Glutamatergic neuron (in vitro differentiated cells): ENCODE results near the gene NCAPH2. TPM values are rescaled to one million over a fixed set of nuclear protein-coding genes. Genes with fewer than 3 reads are reported as not detected.

Experiments used
- DNase-seq: peaks from one replicate; pipeline ENCODE4 v3.0.0; 2022
- H3K27ac Mint-ChIP-seq: one replicate; pipeline ENCODE4 v1.8.0; 2020; ENCODE audit warnings: mild to moderate bottlenecking, mixed read lengths, inconsistent platforms; ENCODE audit not compliant: unreplicated experiment
- H3K27me3 Mint-ChIP-seq: one replicate; pipeline ENCODE4 v1.8.0; 2020; ENCODE audit warnings: mild to moderate bottlenecking, moderate library complexity, mixed read lengths, inconsistent platforms; ENCODE audit not compliant: unreplicated experiment
- H3K36me3 Mint-ChIP-seq: one replicate; pipeline ENCODE4 v1.8.0; 2020; ENCODE audit warnings: mild to moderate bottlenecking, mixed read lengths, inconsistent platforms; ENCODE audit not compliant: unreplicated experiment
- H3K4me1 Mint-ChIP-seq: one replicate; pipeline ENCODE4 v1.8.0; 2020; ENCODE audit warnings: mild to moderate bottlenecking, low read depth, mixed read lengths, inconsistent platforms; ENCODE audit not compliant: unreplicated experiment
- H3K4me3 Mint-ChIP-seq: one replicate; pipeline ENCODE4 v1.8.0; 2020; ENCODE audit warnings: mild to moderate bottlenecking, mixed read lengths, inconsistent platforms; ENCODE audit not compliant: unreplicated experiment
- H3K9me3 Mint-ChIP-seq: one replicate; pipeline ENCODE4 v1.8.0; 2020; ENCODE audit warnings: mild to moderate bottlenecking, moderate library complexity, mixed read lengths, inconsistent platforms; ENCODE audit not compliant: unreplicated experiment
- CTCF ChIP-seq: fragments of 200-600 bp; sonication (generic); IDR thresholded peaks from one replicate; pipeline ENCODE4 v1.5.0; 2021; ENCODE audit not compliant: partially characterized antibody, unreplicated experiment
- total RNA-seq: library from RNA; stranded (reverse); fragmentation: NEBNext Ultra II Directional; extraction: Animal tissue kit (Norgen Biotek cat#: 25700); gene quantifications from one replicate; pipeline ENCODE4 v1.2.1, GENCODE V29; 2021; ENCODE audit not compliant: unreplicated experiment

The NCAPH2 gene
- total RNA-seq, 1 donor from 2014 or later, result 52.9 TPM

- Mint-ChIP-seq H3K36me3 (no peaks in the 10 kb centered on the region), H3K4me3 (no peak overlapping the region), H3K27me3 (no peaks in the 10 kb centered on the region), H3K9me3 (peaks cover 2% of the 10 kb centered on the region), H3K27ac (no peak overlapping the region), H3K4me1 (no peaks in the 10 kb centered on the region)
- no peak for DNase-seq
- no peak for TF ChIP-seq CTCF
Measured at GRCh38 chr22:50500452-50500851, 7.6 kb upstream of the NCAPH2 start.

DNA sequence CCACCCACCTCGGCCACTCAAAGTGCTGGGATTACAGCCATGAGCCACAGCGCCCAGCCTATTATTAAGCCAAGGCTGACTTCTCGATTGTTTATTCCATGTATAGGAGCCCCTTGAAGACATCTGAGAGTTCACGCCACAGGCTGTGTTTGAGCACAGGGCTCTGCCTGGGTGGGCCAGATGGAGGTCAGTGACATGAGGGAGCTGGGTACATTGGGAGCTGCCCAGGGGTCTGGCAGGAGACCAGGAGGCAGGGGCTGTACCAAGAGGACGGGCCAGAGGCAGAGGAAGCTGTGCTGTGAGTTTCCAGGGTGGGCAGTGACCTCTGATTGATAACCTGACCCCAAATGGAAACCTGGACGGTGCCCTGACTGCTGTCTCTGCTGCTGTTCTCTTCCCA lies 5.9 kb upstream of the NCAPH2 start:
- Mint-ChIP-seq H3K27me3 (peaks cover 1% of the 10 kb centered on the region), H3K4me1 (no peaks in the 10 kb centered on the region), H3K36me3 (no peaks in the 10 kb centered on the region), H3K27ac (no peak overlapping the region), H3K4me3 (no peak overlapping the region), H3K9me3 (peaks cover 4% of the 10 kb centered on the region)
- TF ChIP-seq CTCF, result no peak
- peak; percentile 13 for DNase-seq

DNA sequence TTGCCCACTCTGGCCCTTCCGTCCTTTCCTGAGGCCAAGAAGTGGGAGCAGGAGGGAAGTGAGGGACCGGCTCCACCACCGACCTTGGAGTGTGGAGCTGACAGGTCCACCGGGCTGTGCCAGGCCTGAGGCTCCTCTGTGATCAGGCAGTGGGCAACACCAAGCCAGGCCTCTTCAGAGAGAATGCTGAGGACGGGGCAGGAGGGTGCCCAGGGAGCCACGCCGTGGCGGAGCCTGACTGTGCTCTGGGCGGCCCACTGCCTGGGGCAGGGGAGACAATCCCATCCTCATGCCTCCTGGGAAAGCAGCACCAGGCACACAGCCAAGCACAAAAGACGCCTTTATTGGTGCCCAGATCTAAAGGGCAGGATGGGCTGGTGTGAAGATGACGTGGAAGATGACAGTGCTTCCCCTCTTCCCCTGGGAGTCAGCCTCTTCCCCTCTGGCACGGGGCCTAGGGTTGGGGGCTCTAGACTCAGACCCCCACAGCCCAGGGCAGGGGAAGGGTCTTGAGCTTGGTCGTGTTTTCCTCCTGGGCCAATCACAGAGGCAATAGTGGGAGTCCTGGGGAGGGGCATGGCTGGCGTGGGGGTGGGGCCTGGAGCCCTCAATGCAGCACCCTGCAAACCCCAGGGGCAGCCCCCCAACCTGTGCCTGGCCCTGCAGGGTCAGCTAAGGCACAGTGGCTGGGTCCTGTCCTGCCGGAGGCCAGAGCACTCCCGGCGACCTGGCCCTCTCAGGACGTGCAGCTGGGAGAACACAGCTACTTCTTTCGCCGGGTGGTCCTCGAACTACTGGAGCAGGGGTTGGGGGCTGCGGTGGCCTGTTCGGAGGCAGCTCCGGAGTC lies 5.2 kb upstream of the NCAPH2 start:
- H3K27ac Mint-ChIP-seq, result no peak overlapping the region
- no peak for TF ChIP-seq CTCF

GRCh38 chr22:50503475-50504145 lies 4.4 kb upstream of the NCAPH2 start:
- Mint-ChIP-seq H3K27ac (no peak overlapping the region), H3K9me3 (peaks cover 6% of the 10 kb centered on the region), H3K36me3 (no peaks in the 10 kb centered on the region), H3K4me1 (no peaks in the 10 kb centered on the region), H3K4me3 (no peak overlapping the region), H3K27me3 (peaks cover 3% of the 10 kb centered on the region)
- no peak for TF ChIP-seq CTCF
- peak; percentile 62 for DNase-seq

More for the DNA sequence above, 5.2 kb upstream of the NCAPH2 start:
- H3K4me1 Mint-ChIP-seq, result no peaks in the 10 kb centered on the region
- peak; percentile 15 for DNase-seq
- no peak overlapping the region for H3K4me3 Mint-ChIP-seq
- H3K9me3 Mint-ChIP-seq, result peaks cover 6% of the 10 kb centered on the region
- H3K36me3 Mint-ChIP-seq, result no peaks in the 10 kb centered on the region
- H3K27me3 Mint-ChIP-seq, result peaks cover 3% of the 10 kb centered on the region
